GM12878 (cell line): Measurements from ENCODE around the gene MSH5. TPM values are rescaled to one million over a fixed set of nuclear protein-coding genes. Genes with fewer than 3 reads are reported as not detected.

ENCODE experiments used
- HDGF ChIP-seq: fragments of 450-650 bp; IDR thresholded peaks from 2 replicates; pipeline ENCODE4 v1.6.1; 2016; ENCODE audit warnings: antibody characterized with exemption
- MTA2 ChIP-seq: fragments of 450-650 bp; IDR thresholded peaks from 2 replicates; pipeline ENCODE4 v1.6.1; 2016; ENCODE audit warnings: low read depth, mild to moderate bottlenecking, moderate library complexity
- NFIC ChIP-seq: IDR thresholded peaks from 2 replicates; pipeline ENCODE4 v1.6.1; 2012; ENCODE audit warnings: low read depth, mild to moderate bottlenecking, inconsistent platforms, low read length, moderate library complexity
- NKRF ChIP-seq: fragments of 450-650 bp; conservative IDR thresholded peaks from 2 replicates; pipeline ENCODE4 v1.6.1; 2017; ENCODE audit warnings: mild to moderate bottlenecking, moderate library complexity
- PAX8 ChIP-seq: fragments of 450-650 bp; IDR thresholded peaks from 2 replicates; pipeline ENCODE4 v1.6.1; 2017; ENCODE audit warnings: mild to moderate bottlenecking, moderate library complexity
- POU2F2 ChIP-seq: IDR thresholded peaks from 3 replicates; pipeline ENCODE4 v1.6.1; 2011; ENCODE audit warnings: low read depth, mild to moderate bottlenecking, low read length, borderline replicate concordance
- RBBP5 ChIP-seq: fragments of 200-600 bp; sonication (generic); conservative IDR thresholded peaks from 2 replicates; pipeline ENCODE4 v1.6.1; 2016
- RELB ChIP-seq: fragments of 450-650 bp; IDR thresholded peaks from 2 replicates; pipeline ENCODE4 v1.6.1; 2017; ENCODE audit warnings: low read depth, mild to moderate bottlenecking, moderate library complexity
- RFX5 ChIP-seq: IDR thresholded peaks from 2 replicates; pipeline ENCODE4 v1.6.1; 2011; ENCODE audit warnings: low read depth, low read length, improper control_type of control experiment
- SIX5 ChIP-seq: IDR thresholded peaks from 2 replicates; pipeline ENCODE4 v1.6.1; 2011; ENCODE audit warnings: mild to moderate bottlenecking, low read depth, low read length, moderate library complexity; ENCODE audit not compliant: severe bottlenecking
- SP1 ChIP-seq: IDR thresholded peaks from one replicate; pipeline ENCODE4 v1.6.1; 2011; ENCODE audit warnings: low read depth, low read length
- SPI1 ChIP-seq: IDR thresholded peaks from 2 replicates; pipeline ENCODE4 v1.6.1; 2011; ENCODE audit warnings: low read depth, mild to moderate bottlenecking, low read length, moderate library complexity, borderline replicate concordance; ENCODE audit not compliant: insufficient read depth
- SREBF2 ChIP-seq: IDR thresholded peaks from 2 replicates; pipeline ENCODE4 v1.6.1; 2012; ENCODE audit warnings: mild to moderate bottlenecking, low read length
- SRF ChIP-seq, 2 experiments: IDR thresholded peaks; 2 replicates each; pipeline ENCODE4 v1.6.1; 2011; ENCODE audit warnings: low read depth in 2 of 2, low read length in 2 of 2, mild to moderate bottlenecking in 1 of 2, moderate library complexity in 1 of 2
- YY1 ChIP-seq: IDR thresholded peaks from 2 replicates; pipeline ENCODE4 v1.6.1; 2011; ENCODE audit warnings: low read depth, mild to moderate bottlenecking, low read length
- ZBTB4 ChIP-seq: fragments of 450-650 bp; formaldehyde crosslinking; IDR thresholded peaks from 2 replicates; pipeline ENCODE4 v1.4.0; 2022; ENCODE audit warnings: mild to moderate bottlenecking, moderate library complexity
- ZNF622 ChIP-seq: fragments of 450-650 bp; IDR thresholded peaks from 2 replicates; pipeline ENCODE4 v1.6.1; 2017; ENCODE audit warnings: mild to moderate bottlenecking, inconsistent platforms
- polyA plus RNA-seq, 11 experiments: library from polyadenylated mRNA; depleted of rRNA in 4 of 11; unstranded in 6 of 11; stranded (reverse) in 5 of 11; fragments of >200 nt; fragmentation: Nextera tagmentation in 4 of 11; fragmentation: Illumina TruSeq in 1 of 11; extraction: Ambion mirVana in 4 of 11; extraction: Trizol in 1 of 11; gene quantifications; 1 replicate in 1 of 11; 2 replicates in 10 of 11; pipeline versions ENCODE4 v1.2.1 to v1.2.3, GENCODE V29; 2011 to 2016; ENCODE audit warnings: inconsistent platforms in 2 of 11, missing spikeins in 2 of 11, low read depth in 1 of 11
- total RNA-seq, 4 experiments: library from RNA; depleted of rRNA in 3 of 4; stranded (reverse); fragments of >200 nt in 3 of 4; fragmentation: Illumina TruSeq in 1 of 4; extraction: Trizol in 1 of 4; gene quantifications; 2 replicates each; pipeline versions ENCODE4 v1.2.1 to v1.2.3, GENCODE V29; 2013 to 2021
- TF ChIP-seq, protein P1 (sequence below): fragments of 150-350 bp; IDR thresholded peaks from 2 replicates; pipeline ENCODE4 v1.6.1; 2014; ENCODE audit warnings: mild to moderate bottlenecking, low read depth, low read length
- TF ChIP-seq, protein P2 (sequence below): IDR thresholded peaks from 2 replicates; pipeline ENCODE4 v1.6.1; 2012; ENCODE audit warnings: low read depth, low read length, improper control_type of control experiment

Gene MSH5
- total and polyA plus RNA-seq, 10 of the 15 experiments (the other 5 are each of a cell fraction or from before 2014, with no cell fraction given), result 9.1 to 52.7 (median 30.0) TPM

GRCh38 chr6:31736021-31736767, 3.6 kb upstream of the MSH5 start, which contains the start of gene CLIC1 (continued):
- peak; percentile 18; the same call in 1 of the 2 replicates for TF ChIP-seq HDGF
- peak; percentile 12 for TF ChIP-seq SP1
- peak; percentile 19; the same call in 1 of the 2 replicates for TF ChIP-seq NKRF
- TF ChIP-seq SREBF2, result no peak
- TF ChIP-seq MTA2, result peak; percentile 23; the same call in 1 of the 2 replicates
- peak; percentile 69 for TF ChIP-seq RELB
- no peak for TF ChIP-seq SRF (IDR thresholded peaks at IDR 0.05; ENCODE audit: low read depth in 2 of 2, low read length in 2 of 2)
- no peak for TF ChIP-seq NFIC
- TF ChIP-seq SIX5, result no peak
- TF ChIP-seq YY1, result peak; percentile 85
- no peak for TF ChIP-seq PAX8
- no peak for TF ChIP-seq RFX5
- peak; percentile 68 for TF ChIP-seq SPI1
- no peak for TF ChIP-seq ZBTB4 (CRISPR knock-in tag)
- no peak for TF ChIP-seq RBBP5
- peak; percentile 63; the same call in 1 of the 3 replicates for TF ChIP-seq POU2F2
- TF ChIP-seq, protein P1, sequence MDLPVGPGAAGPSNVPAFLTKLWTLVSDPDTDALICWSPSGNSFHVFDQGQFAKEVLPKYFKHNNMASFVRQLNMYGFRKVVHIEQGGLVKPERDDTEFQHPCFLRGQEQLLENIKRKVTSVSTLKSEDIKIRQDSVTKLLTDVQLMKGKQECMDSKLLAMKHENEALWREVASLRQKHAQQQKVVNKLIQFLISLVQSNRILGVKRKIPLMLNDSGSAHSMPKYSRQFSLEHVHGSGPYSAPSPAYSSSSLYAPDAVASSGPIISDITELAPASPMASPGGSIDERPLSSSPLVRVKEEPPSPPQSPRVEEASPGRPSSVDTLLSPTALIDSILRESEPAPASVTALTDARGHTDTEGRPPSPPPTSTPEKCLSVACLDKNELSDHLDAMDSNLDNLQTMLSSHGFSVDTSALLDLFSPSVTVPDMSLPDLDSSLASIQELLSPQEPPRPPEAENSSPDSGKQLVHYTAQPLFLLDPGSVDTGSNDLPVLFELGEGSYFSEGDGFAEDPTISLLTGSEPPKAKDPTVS, result no peak
- TF ChIP-seq ZNF622, result no peak
- TF ChIP-seq, protein P2, sequence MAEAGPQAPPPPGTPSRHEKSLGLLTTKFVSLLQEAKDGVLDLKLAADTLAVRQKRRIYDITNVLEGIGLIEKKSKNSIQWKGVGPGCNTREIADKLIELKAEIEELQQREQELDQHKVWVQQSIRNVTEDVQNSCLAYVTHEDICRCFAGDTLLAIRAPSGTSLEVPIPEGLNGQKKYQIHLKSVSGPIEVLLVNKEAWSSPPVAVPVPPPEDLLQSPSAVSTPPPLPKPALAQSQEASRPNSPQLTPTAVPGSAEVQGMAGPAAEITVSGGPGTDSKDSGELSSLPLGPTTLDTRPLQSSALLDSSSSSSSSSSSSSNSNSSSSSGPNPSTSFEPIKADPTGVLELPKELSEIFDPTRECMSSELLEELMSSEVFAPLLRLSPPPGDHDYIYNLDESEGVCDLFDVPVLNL, result no peak
